ENCODE measurements around the gene APBA3. TPM values are rescaled to one million over a fixed set of nuclear protein-coding genes. Genes with fewer than 3 reads are reported as not detected.
A peak's percentile ranks its signal among the peaks of the same experiment; 100 is the strongest.

Gene APBA3
- total and polyA plus RNA-seq, 2 donors from 2014 or later = 17.1 to 27.5 TPM

- no peak for TF ChIP-seq CTCF (IDR thresholded peaks at IDR 0.05; ENCODE audit: borderline replicate concordance, extremely low read depth, insufficient read depth)
- Histone ChIP-seq H3K9ac (ENCODE audit: low read length in 3 of 3) (no peak overlapping the region), H3K4me3 (ENCODE audit: low read length in 3 of 3) (no peak overlapping the region), H3K27me3 (ENCODE audit: control insufficient read depth, insufficient read depth, low read length) (no peaks in the 10 kb centered on the region), H3K4me1 (ENCODE audit: control insufficient read depth in 2 of 3, insufficient read depth in 2 of 3, low read depth in 1 of 3, low read length in 3 of 3) (no peaks in the 10 kb centered on the region), H3K9me3 (ENCODE audit: control insufficient read depth in 2 of 3, insufficient read depth in 1 of 3, low read length in 3 of 3) (peaks cover 0 to 14% (median 3%) of the 10 kb centered on the region in 3 donors), H3K27ac (ENCODE audit: low read depth in 2 of 2, low read length in 2 of 2) (no peak overlapping the region), H3K36me3 (ENCODE audit: control insufficient read depth in 2 of 3, insufficient read depth in 3 of 3, low read length in 3 of 3) (no peaks in the 10 kb centered on the region)
- FAIRE-seq (no peak), DNase-seq (peak in 1 of 5 donors; percentile 69)
- intact Hi-C loops (cut with DNase I) = no loop called here
Measured at GRCh38 chr19:3778104-3778867, 16.8 kb upstream of the APBA3 start.

DNA sequence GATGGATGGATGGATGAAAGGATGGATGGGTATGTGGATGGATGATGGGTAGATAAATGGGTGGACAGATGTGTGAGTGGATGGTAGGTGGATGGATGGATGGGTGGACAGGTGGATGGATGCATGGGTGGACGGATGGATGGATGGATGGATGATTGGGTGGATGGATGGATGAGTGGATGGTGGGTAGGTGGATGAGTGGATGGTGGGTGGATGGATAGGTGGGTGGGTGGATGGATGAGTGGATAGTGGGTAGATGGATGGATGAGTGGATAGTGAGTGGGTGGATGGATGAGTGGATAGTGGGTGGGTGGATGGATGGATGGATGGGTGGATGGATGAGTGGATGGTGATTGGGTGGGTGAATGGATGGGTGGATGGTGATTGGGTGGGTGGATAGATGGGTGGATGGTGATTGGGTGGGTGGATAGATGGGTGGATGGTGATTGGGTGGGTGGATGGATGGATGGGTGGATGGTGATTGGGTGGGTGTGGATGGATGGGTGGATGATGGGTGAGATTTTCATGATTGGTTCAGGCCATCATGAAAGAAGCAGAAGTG lies 15.1 kb upstream of the APBA3 start:
- FAIRE-seq = no peak
- TF ChIP-seq CTCF (IDR thresholded peaks at IDR 0.05; ENCODE audit: borderline replicate concordance, extremely low read depth, insufficient read depth) = no peak
- no peak for DNase-seq
- no peak overlapping the region for H3K27ac ChIP-seq (ENCODE audit: low read depth in 2 of 2, low read length in 2 of 2)
- intact Hi-C loops (cut with DNase I) = no loop called here
- H3K36me3 ChIP-seq (ENCODE audit: control insufficient read depth in 2 of 3, insufficient read depth in 3 of 3, low read length in 3 of 3) = no peaks in the 10 kb centered on the region
- peaks cover 0 to 5% (median 3%) of the 10 kb centered on the region in 3 donors for H3K9me3 ChIP-seq (ENCODE audit: control insufficient read depth in 2 of 3, insufficient read depth in 1 of 3, low read length in 3 of 3)
- H3K27me3 ChIP-seq (ENCODE audit: control insufficient read depth, insufficient read depth, low read length) = no peaks in the 10 kb centered on the region
- no peaks in the 10 kb centered on the region for H3K4me1 ChIP-seq (ENCODE audit: control insufficient read depth in 2 of 3, insufficient read depth in 2 of 3, low read depth in 1 of 3, low read length in 3 of 3)
- no peak overlapping the region for H3K4me3 ChIP-seq (ENCODE audit: low read length in 3 of 3)
- H3K9ac ChIP-seq (ENCODE audit: low read length in 3 of 3) = no peak overlapping the region

DNA sequence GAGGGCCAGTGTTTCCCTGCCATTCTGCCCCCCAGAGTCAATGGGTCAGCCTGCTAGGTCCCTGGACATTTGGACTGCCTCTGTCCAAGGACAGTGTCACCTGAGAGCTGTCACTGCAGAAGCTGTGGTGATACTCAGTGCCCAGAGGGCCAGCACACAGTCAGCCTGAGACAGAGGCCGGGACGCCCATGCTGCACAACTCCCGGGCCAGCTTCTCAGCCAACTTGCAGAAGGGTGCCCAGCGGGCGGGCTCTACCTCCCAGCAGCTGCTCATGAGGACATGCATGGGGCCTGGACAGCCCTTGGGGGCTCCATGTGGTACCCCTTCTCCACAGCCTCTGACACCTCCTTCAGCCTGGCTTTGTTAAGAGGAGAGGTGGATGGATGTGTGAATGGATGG lies 14.3 kb upstream of the APBA3 start:
- Histone ChIP-seq H3K9ac (ENCODE audit: low read length in 3 of 3) (no peak overlapping the region), H3K27ac (ENCODE audit: low read depth in 2 of 2, low read length in 2 of 2) (no peak overlapping the region), H3K4me1 (ENCODE audit: control insufficient read depth in 2 of 3, insufficient read depth in 2 of 3, low read depth in 1 of 3, low read length in 3 of 3) (no peaks in the 10 kb centered on the region), H3K9me3 (ENCODE audit: control insufficient read depth in 2 of 3, insufficient read depth in 1 of 3, low read length in 3 of 3) (no peaks in the 10 kb centered on the region), H3K36me3 (ENCODE audit: control insufficient read depth in 2 of 3, insufficient read depth in 3 of 3, low read length in 3 of 3) (no peaks in the 10 kb centered on the region), H3K4me3 (ENCODE audit: low read length in 3 of 3) (no peak overlapping the region), H3K27me3 (ENCODE audit: control insufficient read depth, insufficient read depth, low read length) (no peaks in the 10 kb centered on the region)
- FAIRE-seq = no peak
- no peak for TF ChIP-seq CTCF (IDR thresholded peaks at IDR 0.05; ENCODE audit: borderline replicate concordance, extremely low read depth, insufficient read depth)
- intact Hi-C loops (cut with DNase I) = no loop called here
- no peak for DNase-seq
